GM23338 (cell line): Measurements from ENCODE around the gene FLNA. TPM values are rescaled to one million over a fixed set of nuclear protein-coding genes. Genes with fewer than 3 reads are reported as not detected.

Experiments used
- ATAC-seq: fragments of 200-7000 bp; cut with Tn5 transposase; 3 replicates; pipeline ENCODE4 v1.9.1; 2020
- DNase-seq: peaks from one replicate; pipeline ENCODE4 v3.0.0-alpha.2; 2015; ENCODE audit warnings: low spot score
- H2AFZ ChIP-seq: fragments of 200-600 bp; sonication (generic); 2 replicates; pipeline ENCODE4 v1.8.0; 2016; ENCODE audit warnings: antibody characterized with exemption, mild to moderate bottlenecking, moderate library complexity
- H3F3A ChIP-seq: fragments of 200-600 bp; sonication (generic); replicated peaks from 2 replicates; pipeline ENCODE4 v1.8.0; 2017; ENCODE audit warnings: antibody characterized with exemption, mixed run types, low read depth
- H3K27ac ChIP-seq: fragments of 200-600 bp; sonication (generic); 2 replicates; pipeline ENCODE4 v1.6.1; 2016; ENCODE audit warnings: low read depth
- H3K27me3 ChIP-seq: fragments of 200-600 bp; sonication (generic); 2 replicates; pipeline ENCODE4 v1.8.0; 2016; ENCODE audit warnings: mild to moderate bottlenecking, mixed run types, moderate library complexity; ENCODE audit not compliant: insufficient read depth
- H3K36me3 ChIP-seq: fragments of 200-600 bp; sonication (generic); 2 replicates; pipeline ENCODE4 v1.8.0; 2016; ENCODE audit warnings: mild to moderate bottlenecking; ENCODE audit not compliant: insufficient read depth
- H3K4me1 ChIP-seq: fragments of 200-600 bp; sonication (generic); 2 replicates; pipeline ENCODE4 v1.8.0; 2016; ENCODE audit warnings: mild to moderate bottlenecking, moderate library complexity; ENCODE audit not compliant: insufficient read depth
- H3K4me2 ChIP-seq: fragments of 200-600 bp; sonication (generic); 2 replicates; pipeline ENCODE4 v1.7.1; 2017; ENCODE audit warnings: mixed run types
- H3K4me3 ChIP-seq: fragments of 200-600 bp; sonication (generic); 2 replicates; pipeline ENCODE4 v1.6.1; 2016; ENCODE audit warnings: mixed run types
- H3K79me2 ChIP-seq: fragments of 200-600 bp; sonication (generic); replicated peaks from 2 replicates; pipeline ENCODE4 v1.8.0; 2017; ENCODE audit warnings: mild to moderate bottlenecking; ENCODE audit not compliant: insufficient read depth
- H3K9me2 ChIP-seq: fragments of 200-600 bp; sonication (generic); 2 replicates; pipeline ENCODE4 v1.8.0; 2017; ENCODE audit not compliant: insufficient read depth
- H4K20me1 ChIP-seq: fragments of 200-600 bp; sonication (generic); replicated peaks from 2 replicates; pipeline ENCODE4 v1.8.0; 2017; ENCODE audit warnings: mild to moderate bottlenecking; ENCODE audit not compliant: insufficient read depth
- H3K27ac Mint-ChIP-seq: 2 replicates; pipeline ENCODE4 v1.8.0; 2020; ENCODE audit warnings: inconsistent platforms, mild to moderate bottlenecking, moderate library complexity, mixed read lengths
- H3K27me3 Mint-ChIP-seq: 3 replicates; pipeline ENCODE4 v1.8.0; 2022; ENCODE audit warnings: low read depth, mild to moderate bottlenecking, moderate library complexity, mixed read lengths, inconsistent platforms; ENCODE audit not compliant: insufficient read depth, poor library complexity
- H3K36me3 Mint-ChIP-seq: 3 replicates; pipeline ENCODE4 v1.8.0; 2021; ENCODE audit warnings: low read depth, mild to moderate bottlenecking, inconsistent platforms, moderate library complexity, mixed read lengths
- H3K4me1 Mint-ChIP-seq: 3 replicates; pipeline ENCODE4 v1.8.0; 2020; ENCODE audit warnings: mild to moderate bottlenecking, inconsistent platforms, mixed read lengths
- H3K4me3 Mint-ChIP-seq: 3 replicates; pipeline ENCODE4 v1.8.0; 2021; ENCODE audit warnings: moderate library complexity, mild to moderate bottlenecking, inconsistent platforms, mixed read lengths
- H3K9me3 Mint-ChIP-seq: 3 replicates; pipeline ENCODE4 v1.8.0; 2020; ENCODE audit warnings: moderate library complexity, mild to moderate bottlenecking, inconsistent platforms, mixed read lengths
- CREB1 ChIP-seq: fragments of 250-450 bp; sonication (Bioruptor Pico); IDR thresholded peaks from 2 replicates; pipeline ENCODE4 v1.5.0; 2020; ENCODE audit warnings: low read depth, mild to moderate bottlenecking, moderate library complexity
- EZH2 ChIP-seq: fragments of 200-600 bp; sonication (generic); IDR thresholded peaks from one replicate; pipeline ENCODE4 v1.8.0; 2017; ENCODE audit warnings: antibody characterized with exemption, mild to moderate bottlenecking, low read depth; ENCODE audit not compliant: unreplicated experiment
- EZH2phosphoT487 ChIP-seq: fragments of 200-600 bp; sonication (generic); IDR thresholded peaks from one replicate; pipeline ENCODE4 v1.8.1; 2018; ENCODE audit warnings: antibody characterized with exemption; ENCODE audit not compliant: unreplicated experiment
- JUNB ChIP-seq: IDR thresholded peaks from one replicate; pipeline ENCODE4 v1.6.1; 2016; ENCODE audit warnings: antibody characterized with exemption; ENCODE audit not compliant: unreplicated experiment
- NANOG ChIP-seq: IDR thresholded peaks from 2 replicates; pipeline ENCODE4 v1.6.1; 2016; ENCODE audit warnings: antibody characterized with exemption, borderline replicate concordance
- POLR2AphosphoS5 ChIP-seq: IDR thresholded peaks from 2 replicates; pipeline ENCODE4 v1.6.1; 2016; ENCODE audit warnings: antibody characterized with exemption, low read depth
- STAT1 ChIP-seq: IDR thresholded peaks from one replicate; pipeline ENCODE4 v1.6.1; 2016; ENCODE audit warnings: antibody characterized with exemption; ENCODE audit not compliant: unreplicated experiment
- ZNF114 ChIP-seq: fragments of 250-450 bp; sonication (Bioruptor Pico); IDR thresholded peaks from 2 replicates; pipeline ENCODE4 v1.5.0; 2020; ENCODE audit warnings: mild to moderate bottlenecking, moderate library complexity
- ZNF331 ChIP-seq: fragments of 250-450 bp; sonication (Bioruptor Pico); IDR thresholded peaks from 2 replicates; pipeline ENCODE4 v1.5.0; 2020; ENCODE audit warnings: low read depth, mild to moderate bottlenecking, moderate library complexity
- polyA plus RNA-seq: library from polyadenylated mRNA; unstranded; fragments of >200 nt; fragmentation: Nextera tagmentation; extraction: Ambion mirVana; gene quantifications from 2 replicates; pipeline ENCODE4 v1.2.1, GENCODE V29; 2016
- total RNA-seq: library from RNA; depleted of rRNA; stranded (reverse); fragments of >200 nt; shearing (Covaris generic); gene quantifications from 2 replicates; pipeline ENCODE4 v1.2.3, GENCODE V29; 2014
- TF ChIP-seq, protein P1 (sequence below): IDR thresholded peaks from 2 replicates; pipeline ENCODE4 v1.6.1; 2016; ENCODE audit warnings: antibody characterized with exemption
- TF ChIP-seq, protein P2 (sequence below): IDR thresholded peaks from one replicate; pipeline ENCODE4 v1.6.1; 2018; ENCODE audit warnings: antibody characterized with exemption; ENCODE audit not compliant: unreplicated experiment
- TF ChIP-seq, protein P3 (sequence below): fragments of 250-450 bp; sonication (Bioruptor Pico); IDR thresholded peaks from 2 replicates; pipeline ENCODE4 v1.5.0; 2020; ENCODE audit warnings: mild to moderate bottlenecking, moderate library complexity
- TF ChIP-seq, protein P4 (sequence below), 2 experiments: fragments of 200-600 bp in 1 of 2; sonication (generic) in 1 of 2; conservative IDR thresholded peaks; 2 replicates each; pipeline versions ENCODE4 v1.5.1 to v1.6.1; 2016 to 2017; ENCODE audit warnings: antibody characterized with exemption in 2 of 2, low read depth in 2 of 2, mild to moderate bottlenecking in 2 of 2, moderate library complexity in 1 of 2

FLNA gene
- total and polyA plus RNA-seq, 2 experiments from 2014 or later = 579 to 1,445 TPM

DNA sequence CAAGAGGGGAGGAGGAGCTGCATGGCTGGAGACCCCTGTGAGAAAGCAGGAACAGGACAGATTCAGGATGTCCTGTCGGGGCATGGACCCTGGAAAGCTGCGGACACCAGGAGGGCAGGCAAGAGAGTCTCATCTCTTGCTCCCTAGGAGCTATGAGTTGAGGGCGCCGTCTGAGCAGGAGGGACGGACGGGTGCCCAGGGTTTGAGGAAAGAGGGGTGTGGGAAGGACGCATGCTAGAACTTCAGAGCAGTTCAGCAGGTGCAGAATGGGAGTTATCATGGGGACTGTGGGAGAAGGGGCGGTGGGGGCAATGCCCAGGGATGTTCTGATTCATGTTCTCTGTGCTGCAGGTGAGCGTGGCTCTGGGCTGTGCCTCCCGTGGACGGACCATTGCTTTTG lies 54.0 kb downstream of the FLNA start:
- Mint-ChIP-seq H3K4me1 (peaks cover 3% of the 10 kb centered on the region; the same call in 1 of the 3 replicates), H3K36me3 (no peaks in the 10 kb centered on the region), H3K4me3 (no peak overlapping the region), H3K9me3 (no peaks in the 10 kb centered on the region), H3K27me3 (peaks cover 3% of the 10 kb centered on the region), H3K27ac (no peak overlapping the region)
- Histone ChIP-seq H3F3A (no peaks in the 10 kb centered on the region), H3K27me3 (no peaks in the 10 kb centered on the region), H3K4me3 (no peak overlapping the region), H4K20me1 (no peaks in the 10 kb centered on the region), H3K4me1 (no peaks in the 10 kb centered on the region), H3K27ac (no peak overlapping the region), H3K9me2 (no peaks in the 10 kb centered on the region), H3K79me2 (no peaks in the 10 kb centered on the region), H2AFZ (no peak overlapping the region), H3K36me3 (no peaks in the 10 kb centered on the region), H3K4me2 (no peak overlapping the region)
- no peak for TF ChIP-seq ZNF331
- no peak for TF ChIP-seq CREB1 (CRISPR knock-in tag)
- TF ChIP-seq EZH2phosphoT487 = no peak
- TF ChIP-seq, protein P1, sequence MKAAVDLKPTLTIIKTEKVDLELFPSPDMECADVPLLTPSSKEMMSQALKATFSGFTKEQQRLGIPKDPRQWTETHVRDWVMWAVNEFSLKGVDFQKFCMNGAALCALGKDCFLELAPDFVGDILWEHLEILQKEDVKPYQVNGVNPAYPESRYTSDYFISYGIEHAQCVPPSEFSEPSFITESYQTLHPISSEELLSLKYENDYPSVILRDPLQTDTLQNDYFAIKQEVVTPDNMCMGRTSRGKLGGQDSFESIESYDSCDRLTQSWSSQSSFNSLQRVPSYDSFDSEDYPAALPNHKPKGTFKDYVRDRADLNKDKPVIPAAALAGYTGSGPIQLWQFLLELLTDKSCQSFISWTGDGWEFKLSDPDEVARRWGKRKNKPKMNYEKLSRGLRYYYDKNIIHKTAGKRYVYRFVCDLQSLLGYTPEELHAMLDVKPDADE = no peak
- TF ChIP-seq, protein P2, sequence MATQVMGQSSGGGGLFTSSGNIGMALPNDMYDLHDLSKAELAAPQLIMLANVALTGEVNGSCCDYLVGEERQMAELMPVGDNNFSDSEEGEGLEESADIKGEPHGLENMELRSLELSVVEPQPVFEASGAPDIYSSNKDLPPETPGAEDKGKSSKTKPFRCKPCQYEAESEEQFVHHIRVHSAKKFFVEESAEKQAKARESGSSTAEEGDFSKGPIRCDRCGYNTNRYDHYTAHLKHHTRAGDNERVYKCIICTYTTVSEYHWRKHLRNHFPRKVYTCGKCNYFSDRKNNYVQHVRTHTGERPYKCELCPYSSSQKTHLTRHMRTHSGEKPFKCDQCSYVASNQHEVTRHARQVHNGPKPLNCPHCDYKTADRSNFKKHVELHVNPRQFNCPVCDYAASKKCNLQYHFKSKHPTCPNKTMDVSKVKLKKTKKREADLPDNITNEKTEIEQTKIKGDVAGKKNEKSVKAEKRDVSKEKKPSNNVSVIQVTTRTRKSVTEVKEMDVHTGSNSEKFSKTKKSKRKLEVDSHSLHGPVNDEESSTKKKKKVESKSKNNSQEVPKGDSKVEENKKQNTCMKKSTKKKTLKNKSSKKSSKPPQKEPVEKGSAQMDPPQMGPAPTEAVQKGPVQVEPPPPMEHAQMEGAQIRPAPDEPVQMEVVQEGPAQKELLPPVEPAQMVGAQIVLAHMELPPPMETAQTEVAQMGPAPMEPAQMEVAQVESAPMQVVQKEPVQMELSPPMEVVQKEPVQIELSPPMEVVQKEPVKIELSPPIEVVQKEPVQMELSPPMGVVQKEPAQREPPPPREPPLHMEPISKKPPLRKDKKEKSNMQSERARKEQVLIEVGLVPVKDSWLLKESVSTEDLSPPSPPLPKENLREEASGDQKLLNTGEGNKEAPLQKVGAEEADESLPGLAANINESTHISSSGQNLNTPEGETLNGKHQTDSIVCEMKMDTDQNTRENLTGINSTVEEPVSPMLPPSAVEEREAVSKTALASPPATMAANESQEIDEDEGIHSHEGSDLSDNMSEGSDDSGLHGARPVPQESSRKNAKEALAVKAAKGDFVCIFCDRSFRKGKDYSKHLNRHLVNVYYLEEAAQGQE = no peak
- no peak for TF ChIP-seq ZNF114 (CRISPR knock-in tag)
- no peak for TF ChIP-seq JUNB
- TF ChIP-seq STAT1 = no peak
- TF ChIP-seq, protein P3, sequence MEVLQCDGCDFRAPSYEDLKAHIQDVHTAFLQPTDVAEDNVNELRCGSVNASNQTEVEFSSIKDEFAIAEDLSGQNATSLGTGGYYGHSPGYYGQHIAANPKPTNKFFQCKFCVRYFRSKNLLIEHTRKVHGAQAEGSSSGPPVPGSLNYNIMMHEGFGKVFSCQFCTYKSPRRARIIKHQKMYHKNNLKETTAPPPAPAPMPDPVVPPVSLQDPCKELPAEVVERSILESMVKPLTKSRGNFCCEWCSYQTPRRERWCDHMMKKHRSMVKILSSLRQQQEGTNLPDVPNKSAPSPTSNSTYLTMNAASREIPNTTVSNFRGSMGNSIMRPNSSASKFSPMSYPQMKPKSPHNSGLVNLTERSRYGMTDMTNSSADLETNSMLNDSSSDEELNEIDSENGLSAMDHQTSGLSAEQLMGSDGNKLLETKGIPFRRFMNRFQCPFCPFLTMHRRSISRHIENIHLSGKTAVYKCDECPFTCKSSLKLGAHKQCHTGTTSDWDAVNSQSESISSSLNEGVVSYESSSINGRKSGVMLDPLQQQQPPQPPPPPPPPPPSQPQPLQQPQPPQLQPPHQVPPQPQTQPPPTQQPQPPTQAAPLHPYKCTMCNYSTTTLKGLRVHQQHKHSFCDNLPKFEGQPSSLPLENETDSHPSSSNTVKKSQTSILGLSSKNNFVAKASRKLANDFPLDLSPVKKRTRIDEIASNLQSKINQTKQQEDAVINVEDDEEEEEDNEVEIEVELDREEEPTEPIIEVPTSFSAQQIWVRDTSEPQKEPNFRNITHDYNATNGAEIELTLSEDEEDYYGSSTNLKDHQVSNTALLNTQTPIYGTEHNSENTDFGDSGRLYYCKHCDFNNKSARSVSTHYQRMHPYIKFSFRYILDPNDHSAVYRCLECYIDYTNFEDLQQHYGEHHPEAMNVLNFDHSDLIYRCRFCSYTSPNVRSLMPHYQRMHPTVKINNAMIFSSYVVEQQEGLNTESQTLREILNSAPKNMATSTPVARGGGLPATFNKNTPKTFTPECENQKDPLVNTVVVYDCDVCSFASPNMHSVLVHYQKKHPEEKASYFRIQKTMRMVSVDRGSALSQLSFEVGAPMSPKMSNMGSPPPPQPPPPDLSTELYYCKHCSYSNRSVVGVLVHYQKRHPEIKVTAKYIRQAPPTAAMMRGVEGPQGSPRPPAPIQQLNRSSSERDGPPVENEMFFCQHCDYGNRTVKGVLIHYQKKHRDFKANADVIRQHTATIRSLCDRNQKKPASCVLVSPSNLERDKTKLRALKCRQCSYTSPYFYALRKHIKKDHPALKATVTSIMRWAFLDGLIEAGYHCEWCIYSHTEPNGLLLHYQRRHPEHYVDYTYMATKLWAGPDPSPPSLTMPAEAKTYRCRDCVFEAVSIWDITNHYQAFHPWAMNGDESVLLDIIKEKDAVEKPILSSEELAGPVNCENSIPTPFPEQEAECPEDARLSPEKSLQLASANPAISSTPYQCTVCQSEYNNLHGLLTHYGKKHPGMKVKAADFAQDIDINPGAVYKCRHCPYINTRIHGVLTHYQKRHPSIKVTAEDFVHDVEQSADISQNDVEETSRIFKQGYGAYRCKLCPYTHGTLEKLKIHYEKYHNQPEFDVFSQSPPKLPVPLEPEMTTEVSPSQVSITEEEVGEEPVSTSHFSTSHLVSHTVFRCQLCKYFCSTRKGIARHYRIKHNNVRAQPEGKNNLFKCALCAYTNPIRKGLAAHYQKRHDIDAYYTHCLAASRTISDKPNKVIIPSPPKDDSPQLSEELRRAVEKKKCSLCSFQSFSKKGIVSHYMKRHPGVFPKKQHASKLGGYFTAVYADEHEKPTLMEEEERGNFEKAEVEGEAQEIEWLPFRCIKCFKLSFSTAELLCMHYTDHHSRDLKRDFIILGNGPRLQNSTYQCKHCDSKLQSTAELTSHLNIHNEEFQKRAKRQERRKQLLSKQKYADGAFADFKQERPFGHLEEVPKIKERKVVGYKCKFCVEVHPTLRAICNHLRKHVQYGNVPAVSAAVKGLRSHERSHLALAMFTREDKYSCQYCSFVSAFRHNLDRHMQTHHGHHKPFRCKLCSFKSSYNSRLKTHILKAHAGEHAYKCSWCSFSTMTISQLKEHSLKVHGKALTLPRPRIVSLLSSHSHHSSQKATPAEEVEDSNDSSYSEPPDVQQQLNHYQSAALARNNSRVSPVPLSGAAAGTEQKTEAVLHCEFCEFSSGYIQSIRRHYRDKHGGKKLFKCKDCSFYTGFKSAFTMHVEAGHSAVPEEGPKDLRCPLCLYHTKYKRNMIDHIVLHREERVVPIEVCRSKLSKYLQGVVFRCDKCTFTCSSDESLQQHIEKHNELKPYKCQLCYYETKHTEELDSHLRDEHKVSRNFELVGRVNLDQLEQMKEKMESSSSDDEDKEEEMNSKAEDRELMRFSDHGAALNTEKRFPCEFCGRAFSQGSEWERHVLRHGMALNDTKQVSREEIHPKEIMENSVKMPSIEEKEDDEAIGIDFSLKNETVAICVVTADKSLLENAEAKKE (CRISPR knock-in tag) = no peak
- no peak for TF ChIP-seq POLR2AphosphoS5
- TF ChIP-seq, protein P4, sequence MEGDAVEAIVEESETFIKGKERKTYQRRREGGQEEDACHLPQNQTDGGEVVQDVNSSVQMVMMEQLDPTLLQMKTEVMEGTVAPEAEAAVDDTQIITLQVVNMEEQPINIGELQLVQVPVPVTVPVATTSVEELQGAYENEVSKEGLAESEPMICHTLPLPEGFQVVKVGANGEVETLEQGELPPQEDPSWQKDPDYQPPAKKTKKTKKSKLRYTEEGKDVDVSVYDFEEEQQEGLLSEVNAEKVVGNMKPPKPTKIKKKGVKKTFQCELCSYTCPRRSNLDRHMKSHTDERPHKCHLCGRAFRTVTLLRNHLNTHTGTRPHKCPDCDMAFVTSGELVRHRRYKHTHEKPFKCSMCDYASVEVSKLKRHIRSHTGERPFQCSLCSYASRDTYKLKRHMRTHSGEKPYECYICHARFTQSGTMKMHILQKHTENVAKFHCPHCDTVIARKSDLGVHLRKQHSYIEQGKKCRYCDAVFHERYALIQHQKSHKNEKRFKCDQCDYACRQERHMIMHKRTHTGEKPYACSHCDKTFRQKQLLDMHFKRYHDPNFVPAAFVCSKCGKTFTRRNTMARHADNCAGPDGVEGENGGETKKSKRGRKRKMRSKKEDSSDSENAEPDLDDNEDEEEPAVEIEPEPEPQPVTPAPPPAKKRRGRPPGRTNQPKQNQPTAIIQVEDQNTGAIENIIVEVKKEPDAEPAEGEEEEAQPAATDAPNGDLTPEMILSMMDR (conservative IDR thresholded peaks at IDR 0.05; ENCODE audit: low read depth in 2 of 2) = no peak
- no peak for TF ChIP-seq EZH2
- no peak for TF ChIP-seq NANOG
- ATAC-seq (no peak), DNase-seq (no peak)
